Measurements from ENCODE around the gene SLC6A17. TPM values are rescaled to one million over a fixed set of nuclear protein-coding genes. Genes with fewer than 3 reads are reported as not detected.

Gene SLC6A17
- total and polyA plus RNA-seq, 2 experiments from 2014 or later = 0.03 to 0.17 TPM

DNA sequence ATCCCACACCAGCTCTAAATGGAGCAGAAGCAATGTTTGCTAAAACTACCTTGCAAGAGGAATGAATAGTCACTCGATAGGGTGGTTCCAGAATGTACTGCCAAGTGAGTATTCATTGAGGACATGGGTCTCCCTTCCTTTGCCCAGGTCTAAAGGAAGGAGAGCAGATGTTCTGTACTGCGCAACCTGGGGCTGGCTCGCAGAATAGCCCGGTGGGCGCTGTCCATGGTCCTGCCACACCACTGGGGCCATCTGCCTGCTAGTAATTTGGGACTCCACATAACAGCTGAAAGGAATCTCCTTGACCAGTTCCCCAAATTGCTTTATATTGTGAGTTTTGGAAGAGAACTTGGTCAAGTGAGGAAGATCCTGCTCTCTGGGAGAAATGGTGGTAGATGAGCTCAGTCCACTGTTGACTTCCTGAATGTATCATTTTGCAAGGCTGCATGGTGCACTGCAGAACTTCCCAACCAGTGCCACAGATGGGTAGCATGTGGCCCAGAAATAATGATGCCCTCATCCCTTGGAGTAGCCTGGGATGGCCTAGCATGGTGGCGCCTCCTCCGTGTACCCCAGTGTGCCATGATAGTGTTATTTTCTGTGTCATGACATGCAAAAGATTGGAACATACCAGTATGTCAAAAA, 5.7 kb downstream of the SLC6A17 start:
- ATAC-seq = peak; percentile 73
- H3K4me3 ChIP-seq = no peak overlapping the region
- no peaks in the 10 kb centered on the region for H3F3A ChIP-seq (replicated peaks; ENCODE audit: low read depth)
- no peak overlapping the region for H3K27ac Mint-ChIP-seq
- H3K79me2 ChIP-seq (replicated peaks; ENCODE audit: insufficient read depth) = no peaks in the 10 kb centered on the region
- H4K20me1 ChIP-seq (replicated peaks; ENCODE audit: insufficient read depth) = peaks cover 9% of the 10 kb centered on the region; the same call in 1 of the 2 replicates
- peaks cover 40% of the 10 kb centered on the region for H3K27me3 Mint-ChIP-seq (ENCODE audit: insufficient read depth, low read depth, poor library complexity)
- peak; percentile 76 for DNase-seq (ENCODE audit: low spot score)
- H3K27ac ChIP-seq (ENCODE audit: low read depth) = no peak overlapping the region
- no peaks in the 10 kb centered on the region for H3K9me3 Mint-ChIP-seq
- H3K4me2 ChIP-seq = no peak overlapping the region
- H3K27me3 ChIP-seq (ENCODE audit: insufficient read depth) = peaks cover 49% of the 10 kb centered on the region
- H3K9me2 ChIP-seq (ENCODE audit: insufficient read depth) = no peaks in the 10 kb centered on the region
- TF ChIP-seq, protein P1, sequence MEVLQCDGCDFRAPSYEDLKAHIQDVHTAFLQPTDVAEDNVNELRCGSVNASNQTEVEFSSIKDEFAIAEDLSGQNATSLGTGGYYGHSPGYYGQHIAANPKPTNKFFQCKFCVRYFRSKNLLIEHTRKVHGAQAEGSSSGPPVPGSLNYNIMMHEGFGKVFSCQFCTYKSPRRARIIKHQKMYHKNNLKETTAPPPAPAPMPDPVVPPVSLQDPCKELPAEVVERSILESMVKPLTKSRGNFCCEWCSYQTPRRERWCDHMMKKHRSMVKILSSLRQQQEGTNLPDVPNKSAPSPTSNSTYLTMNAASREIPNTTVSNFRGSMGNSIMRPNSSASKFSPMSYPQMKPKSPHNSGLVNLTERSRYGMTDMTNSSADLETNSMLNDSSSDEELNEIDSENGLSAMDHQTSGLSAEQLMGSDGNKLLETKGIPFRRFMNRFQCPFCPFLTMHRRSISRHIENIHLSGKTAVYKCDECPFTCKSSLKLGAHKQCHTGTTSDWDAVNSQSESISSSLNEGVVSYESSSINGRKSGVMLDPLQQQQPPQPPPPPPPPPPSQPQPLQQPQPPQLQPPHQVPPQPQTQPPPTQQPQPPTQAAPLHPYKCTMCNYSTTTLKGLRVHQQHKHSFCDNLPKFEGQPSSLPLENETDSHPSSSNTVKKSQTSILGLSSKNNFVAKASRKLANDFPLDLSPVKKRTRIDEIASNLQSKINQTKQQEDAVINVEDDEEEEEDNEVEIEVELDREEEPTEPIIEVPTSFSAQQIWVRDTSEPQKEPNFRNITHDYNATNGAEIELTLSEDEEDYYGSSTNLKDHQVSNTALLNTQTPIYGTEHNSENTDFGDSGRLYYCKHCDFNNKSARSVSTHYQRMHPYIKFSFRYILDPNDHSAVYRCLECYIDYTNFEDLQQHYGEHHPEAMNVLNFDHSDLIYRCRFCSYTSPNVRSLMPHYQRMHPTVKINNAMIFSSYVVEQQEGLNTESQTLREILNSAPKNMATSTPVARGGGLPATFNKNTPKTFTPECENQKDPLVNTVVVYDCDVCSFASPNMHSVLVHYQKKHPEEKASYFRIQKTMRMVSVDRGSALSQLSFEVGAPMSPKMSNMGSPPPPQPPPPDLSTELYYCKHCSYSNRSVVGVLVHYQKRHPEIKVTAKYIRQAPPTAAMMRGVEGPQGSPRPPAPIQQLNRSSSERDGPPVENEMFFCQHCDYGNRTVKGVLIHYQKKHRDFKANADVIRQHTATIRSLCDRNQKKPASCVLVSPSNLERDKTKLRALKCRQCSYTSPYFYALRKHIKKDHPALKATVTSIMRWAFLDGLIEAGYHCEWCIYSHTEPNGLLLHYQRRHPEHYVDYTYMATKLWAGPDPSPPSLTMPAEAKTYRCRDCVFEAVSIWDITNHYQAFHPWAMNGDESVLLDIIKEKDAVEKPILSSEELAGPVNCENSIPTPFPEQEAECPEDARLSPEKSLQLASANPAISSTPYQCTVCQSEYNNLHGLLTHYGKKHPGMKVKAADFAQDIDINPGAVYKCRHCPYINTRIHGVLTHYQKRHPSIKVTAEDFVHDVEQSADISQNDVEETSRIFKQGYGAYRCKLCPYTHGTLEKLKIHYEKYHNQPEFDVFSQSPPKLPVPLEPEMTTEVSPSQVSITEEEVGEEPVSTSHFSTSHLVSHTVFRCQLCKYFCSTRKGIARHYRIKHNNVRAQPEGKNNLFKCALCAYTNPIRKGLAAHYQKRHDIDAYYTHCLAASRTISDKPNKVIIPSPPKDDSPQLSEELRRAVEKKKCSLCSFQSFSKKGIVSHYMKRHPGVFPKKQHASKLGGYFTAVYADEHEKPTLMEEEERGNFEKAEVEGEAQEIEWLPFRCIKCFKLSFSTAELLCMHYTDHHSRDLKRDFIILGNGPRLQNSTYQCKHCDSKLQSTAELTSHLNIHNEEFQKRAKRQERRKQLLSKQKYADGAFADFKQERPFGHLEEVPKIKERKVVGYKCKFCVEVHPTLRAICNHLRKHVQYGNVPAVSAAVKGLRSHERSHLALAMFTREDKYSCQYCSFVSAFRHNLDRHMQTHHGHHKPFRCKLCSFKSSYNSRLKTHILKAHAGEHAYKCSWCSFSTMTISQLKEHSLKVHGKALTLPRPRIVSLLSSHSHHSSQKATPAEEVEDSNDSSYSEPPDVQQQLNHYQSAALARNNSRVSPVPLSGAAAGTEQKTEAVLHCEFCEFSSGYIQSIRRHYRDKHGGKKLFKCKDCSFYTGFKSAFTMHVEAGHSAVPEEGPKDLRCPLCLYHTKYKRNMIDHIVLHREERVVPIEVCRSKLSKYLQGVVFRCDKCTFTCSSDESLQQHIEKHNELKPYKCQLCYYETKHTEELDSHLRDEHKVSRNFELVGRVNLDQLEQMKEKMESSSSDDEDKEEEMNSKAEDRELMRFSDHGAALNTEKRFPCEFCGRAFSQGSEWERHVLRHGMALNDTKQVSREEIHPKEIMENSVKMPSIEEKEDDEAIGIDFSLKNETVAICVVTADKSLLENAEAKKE (CRISPR knock-in tag; IDR thresholded peaks at IDR 0.05) = peak; percentile 64; the same call in 1 of the 2 replicates
- TF ChIP-seq, protein P2, sequence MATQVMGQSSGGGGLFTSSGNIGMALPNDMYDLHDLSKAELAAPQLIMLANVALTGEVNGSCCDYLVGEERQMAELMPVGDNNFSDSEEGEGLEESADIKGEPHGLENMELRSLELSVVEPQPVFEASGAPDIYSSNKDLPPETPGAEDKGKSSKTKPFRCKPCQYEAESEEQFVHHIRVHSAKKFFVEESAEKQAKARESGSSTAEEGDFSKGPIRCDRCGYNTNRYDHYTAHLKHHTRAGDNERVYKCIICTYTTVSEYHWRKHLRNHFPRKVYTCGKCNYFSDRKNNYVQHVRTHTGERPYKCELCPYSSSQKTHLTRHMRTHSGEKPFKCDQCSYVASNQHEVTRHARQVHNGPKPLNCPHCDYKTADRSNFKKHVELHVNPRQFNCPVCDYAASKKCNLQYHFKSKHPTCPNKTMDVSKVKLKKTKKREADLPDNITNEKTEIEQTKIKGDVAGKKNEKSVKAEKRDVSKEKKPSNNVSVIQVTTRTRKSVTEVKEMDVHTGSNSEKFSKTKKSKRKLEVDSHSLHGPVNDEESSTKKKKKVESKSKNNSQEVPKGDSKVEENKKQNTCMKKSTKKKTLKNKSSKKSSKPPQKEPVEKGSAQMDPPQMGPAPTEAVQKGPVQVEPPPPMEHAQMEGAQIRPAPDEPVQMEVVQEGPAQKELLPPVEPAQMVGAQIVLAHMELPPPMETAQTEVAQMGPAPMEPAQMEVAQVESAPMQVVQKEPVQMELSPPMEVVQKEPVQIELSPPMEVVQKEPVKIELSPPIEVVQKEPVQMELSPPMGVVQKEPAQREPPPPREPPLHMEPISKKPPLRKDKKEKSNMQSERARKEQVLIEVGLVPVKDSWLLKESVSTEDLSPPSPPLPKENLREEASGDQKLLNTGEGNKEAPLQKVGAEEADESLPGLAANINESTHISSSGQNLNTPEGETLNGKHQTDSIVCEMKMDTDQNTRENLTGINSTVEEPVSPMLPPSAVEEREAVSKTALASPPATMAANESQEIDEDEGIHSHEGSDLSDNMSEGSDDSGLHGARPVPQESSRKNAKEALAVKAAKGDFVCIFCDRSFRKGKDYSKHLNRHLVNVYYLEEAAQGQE (IDR thresholded peaks at IDR 0.05; ENCODE audit: unreplicated experiment) = peak; percentile 98
- TF ChIP-seq, protein P3, sequence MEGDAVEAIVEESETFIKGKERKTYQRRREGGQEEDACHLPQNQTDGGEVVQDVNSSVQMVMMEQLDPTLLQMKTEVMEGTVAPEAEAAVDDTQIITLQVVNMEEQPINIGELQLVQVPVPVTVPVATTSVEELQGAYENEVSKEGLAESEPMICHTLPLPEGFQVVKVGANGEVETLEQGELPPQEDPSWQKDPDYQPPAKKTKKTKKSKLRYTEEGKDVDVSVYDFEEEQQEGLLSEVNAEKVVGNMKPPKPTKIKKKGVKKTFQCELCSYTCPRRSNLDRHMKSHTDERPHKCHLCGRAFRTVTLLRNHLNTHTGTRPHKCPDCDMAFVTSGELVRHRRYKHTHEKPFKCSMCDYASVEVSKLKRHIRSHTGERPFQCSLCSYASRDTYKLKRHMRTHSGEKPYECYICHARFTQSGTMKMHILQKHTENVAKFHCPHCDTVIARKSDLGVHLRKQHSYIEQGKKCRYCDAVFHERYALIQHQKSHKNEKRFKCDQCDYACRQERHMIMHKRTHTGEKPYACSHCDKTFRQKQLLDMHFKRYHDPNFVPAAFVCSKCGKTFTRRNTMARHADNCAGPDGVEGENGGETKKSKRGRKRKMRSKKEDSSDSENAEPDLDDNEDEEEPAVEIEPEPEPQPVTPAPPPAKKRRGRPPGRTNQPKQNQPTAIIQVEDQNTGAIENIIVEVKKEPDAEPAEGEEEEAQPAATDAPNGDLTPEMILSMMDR (conservative IDR thresholded peaks at IDR 0.05; ENCODE audit: low read depth in 2 of 2) = no peak
- TF ChIP-seq POLR2AphosphoS5 (IDR thresholded peaks at IDR 0.05; ENCODE audit: low read depth) (no peak), ZNF114 (CRISPR knock-in tag; IDR thresholded peaks at IDR 0.05) (peak; percentile 67; the same call in 1 of the 2 replicates), NANOG (IDR thresholded peaks at IDR 0.05; ENCODE audit: borderline replicate concordance) (no peak), EZH2phosphoT487 (IDR thresholded peaks at IDR 0.05; ENCODE audit: unreplicated experiment) (no peak)
- H3K36me3 ChIP-seq (ENCODE audit: insufficient read depth) = no peaks in the 10 kb centered on the region
- peaks cover 8% of the 10 kb centered on the region; the same call in 1 of the 2 replicates for H3K4me1 ChIP-seq (ENCODE audit: insufficient read depth)
- no peak overlapping the region for H2AFZ ChIP-seq
- no peaks in the 10 kb centered on the region for H3K36me3 Mint-ChIP-seq (ENCODE audit: low read depth)
- H3K4me3 Mint-ChIP-seq = no peak overlapping the region
- H3K4me1 Mint-ChIP-seq = peaks cover 9% of the 10 kb centered on the region; the same call in 2 of the 3 replicates

Measured in GM23338 (cell line).